Mammary epithelial cell (primary cell): ENCODE results near the gene ASAH2B.
"Not testable (repeated sequence)": the region's sequence is repeated elsewhere in the genome, so short reads cannot be mapped to it uniquely, and the experiment has no call there.

Source experiments
- CTCF ChIP-seq, 2 donors: IDR thresholded peaks in 1 of 2; conservative IDR thresholded peaks in 1 of 2; 2 replicates each; pipeline ENCODE4 v1.5.1; 2011 to 2012; ENCODE audit warnings: inconsistent platforms in 2 of 2, low read length in 2 of 2, mild to moderate bottlenecking in 2 of 2, control low read depth in 1 of 2, low read depth in 1 of 2; ENCODE audit not compliant: insufficient read depth in 1 of 2; ENCODE audit errors: extremely low read depth in 1 of 2
- EZH2 ChIP-seq: IDR thresholded peaks from 2 replicates; pipeline ENCODE4 v1.6.1; 2012; ENCODE audit warnings: low read length, inconsistent platforms, borderline replicate concordance

- not testable (repeated sequence) for TF ChIP-seq CTCF (conservative IDR thresholded peaks at IDR 0.05 in 1 of 2, IDR thresholded peaks at IDR 0.05 in 1 of 2; ENCODE audit: extremely low read depth in 1 of 2, insufficient read depth in 1 of 2, low read depth in 1 of 2, low read length in 2 of 2); EZH2
Measured at GRCh38 chr10:50787962-50788361, 48.2 kb downstream of the ASAH2B start.
